OCI-LY7 (cell line): ENCODE results near the gene C1orf35. TPM values are rescaled to one million over a fixed set of nuclear protein-coding genes. Genes with fewer than 3 reads are reported as not detected.

Experiments
- BruUV-seq: library from RNA; stranded (reverse); fragments of 400-500 nt; replicated peaks from 2 replicates; lab custom pipeline; 2021; lab: Mats Ljungman, UMichigan
- CTCF ChIA-PET: fragments of 300-600 bp; sonication (Branson Sonifier 250); formaldehyde crosslinking; loops from one replicate; lab custom pipeline; 2022; ENCODE audit warnings: antibody characterized with exemption; ENCODE audit not compliant: unreplicated experiment; lab: Charles Lee
- POLR2A ChIA-PET: fragments of 300-600 bp; sonication (Branson Sonifier 250); formaldehyde crosslinking; loops from one replicate; lab custom pipeline; 2022; ENCODE audit warnings: antibody characterized with exemption; lab: Charles Lee
- DNase-seq: peaks from one replicate; pipeline ENCODE4 v3.0.0-alpha.2; 2015; ENCODE audit warnings: low spot score
- H2AFZ ChIP-seq: fragments of 200-600 bp; sonication (generic), shearing (Covaris generic); 2 replicates; pipeline ENCODE4 v1.6.1; 2014; ENCODE audit warnings: mild to moderate bottlenecking, antibody characterized with exemption, low read length, moderate library complexity
- H3K27ac ChIP-seq: fragments of 200-600 bp; sonication (generic); 2 replicates; pipeline ENCODE4 v1.5.1; 2014; ENCODE audit warnings: mixed run types, low read depth, mild to moderate bottlenecking, moderate library complexity, low read length, inconsistent platforms; ENCODE audit not compliant: poor library complexity, severe bottlenecking
- H3K36me3 ChIP-seq: fragments of 200-600 bp; sonication (generic); 2 replicates; pipeline ENCODE4 v1.6.1; 2014; ENCODE audit warnings: mild to moderate bottlenecking, antibody characterized with exemption, low read length, moderate library complexity, mixed read lengths; ENCODE audit not compliant: insufficient read depth
- H3K4me1 ChIP-seq: fragments of 200-600 bp; sonication (generic); 2 replicates; pipeline ENCODE4 v1.5.1; 2014; ENCODE audit warnings: mild to moderate bottlenecking, low read length; ENCODE audit not compliant: insufficient read depth, poor library complexity, severe bottlenecking
- H3K4me2 ChIP-seq: fragments of 200-600 bp; sonication (generic); 2 replicates; pipeline ENCODE4 v1.6.1; 2014; ENCODE audit warnings: mild to moderate bottlenecking, low read length
- H3K4me3 ChIP-seq: fragments of 200-600 bp; sonication (generic); 2 replicates; pipeline ENCODE4 v1.5.1; 2014; ENCODE audit warnings: mild to moderate bottlenecking, low read depth, low read length; ENCODE audit not compliant: poor library complexity, severe bottlenecking
- H3K79me2 ChIP-seq: fragments of 200-600 bp; sonication (generic); 2 replicates; pipeline ENCODE4 v1.6.1; 2016; ENCODE audit warnings: low read depth, mild to moderate bottlenecking, low read length, moderate library complexity, mixed read lengths; ENCODE audit not compliant: insufficient read depth
- H3K9me2 ChIP-seq: fragments of 200-600 bp; sonication (generic); 2 replicates; pipeline ENCODE4 v1.6.1; 2016; ENCODE audit warnings: mild to moderate bottlenecking, low read length, mixed read lengths; ENCODE audit not compliant: insufficient read depth
- H3K9me3 ChIP-seq: fragments of 200-600 bp; sonication (generic); 2 replicates; pipeline ENCODE4 v1.6.1; 2014; ENCODE audit warnings: mild to moderate bottlenecking, mixed run types, low read length, mixed read lengths
- H4K20me1 ChIP-seq: fragments of 200-600 bp; sonication (generic); 2 replicates; pipeline ENCODE4 v1.6.1; 2014; ENCODE audit warnings: mild to moderate bottlenecking, antibody characterized with exemption, low read length, moderate library complexity, mixed read lengths; ENCODE audit not compliant: insufficient read depth
- EZH2phosphoT487 ChIP-seq: fragments of 200-600 bp; sonication (generic); IDR thresholded peaks from 2 replicates; pipeline ENCODE4 v1.6.1; 2018; ENCODE audit warnings: low read depth, borderline replicate concordance, mild to moderate bottlenecking, mixed run types, antibody characterized with exemption, low read length, moderate library complexity, mixed read lengths
- intact Hi-C: fragments of 100-400 bp; cut with micrococcal nuclease; formaldehyde crosslinking; loops from one replicate; pipeline ENCODE4 v1.10.0; 2022; ENCODE audit not compliant: unreplicated experiment
- total RNA-seq, 2 experiments: library from RNA; depleted of rRNA in 1 of 2; stranded (reverse); fragments of >200 nt in 1 of 2; shearing (Covaris generic) in 1 of 2; gene quantifications; 2 replicates each; pipeline ENCODE4 v1.2.3, GENCODE V29; 2014 to 2022
- TF ChIP-seq, protein P1 (sequence below): fragments of 200-600 bp; sonication (generic); conservative IDR thresholded peaks from 2 replicates; pipeline ENCODE4 v1.5.1; 2014; ENCODE audit warnings: mild to moderate bottlenecking, antibody characterized with exemption, low read length, moderate library complexity, mixed read lengths

Gene C1orf35
- total RNA-seq, 2 experiments from 2014 or later: 30.7 to 33.3 TPM

DNA sequence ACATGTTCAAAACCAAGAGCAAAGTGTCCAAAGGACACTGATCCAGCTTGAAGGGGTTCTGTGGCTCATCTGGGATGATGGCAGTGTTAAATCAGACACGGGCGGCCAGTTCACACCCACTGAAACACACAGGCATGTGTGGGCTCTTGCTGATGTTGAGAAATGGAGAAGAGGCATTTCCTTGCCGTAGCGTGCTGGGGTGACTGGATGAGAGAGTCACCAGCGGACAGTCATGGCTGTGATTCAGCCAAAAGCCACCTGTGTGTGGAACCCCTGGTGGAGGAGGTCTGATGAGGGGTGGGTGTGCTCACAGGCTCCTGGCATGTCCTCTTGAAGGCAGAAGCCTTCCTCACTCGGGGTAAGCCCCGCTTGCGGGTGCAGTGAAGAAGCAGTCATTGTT, 7.2 kb downstream of the C1orf35 start:
- no peak for TF ChIP-seq EZH2phosphoT487
- TF ChIP-seq, protein P1, sequence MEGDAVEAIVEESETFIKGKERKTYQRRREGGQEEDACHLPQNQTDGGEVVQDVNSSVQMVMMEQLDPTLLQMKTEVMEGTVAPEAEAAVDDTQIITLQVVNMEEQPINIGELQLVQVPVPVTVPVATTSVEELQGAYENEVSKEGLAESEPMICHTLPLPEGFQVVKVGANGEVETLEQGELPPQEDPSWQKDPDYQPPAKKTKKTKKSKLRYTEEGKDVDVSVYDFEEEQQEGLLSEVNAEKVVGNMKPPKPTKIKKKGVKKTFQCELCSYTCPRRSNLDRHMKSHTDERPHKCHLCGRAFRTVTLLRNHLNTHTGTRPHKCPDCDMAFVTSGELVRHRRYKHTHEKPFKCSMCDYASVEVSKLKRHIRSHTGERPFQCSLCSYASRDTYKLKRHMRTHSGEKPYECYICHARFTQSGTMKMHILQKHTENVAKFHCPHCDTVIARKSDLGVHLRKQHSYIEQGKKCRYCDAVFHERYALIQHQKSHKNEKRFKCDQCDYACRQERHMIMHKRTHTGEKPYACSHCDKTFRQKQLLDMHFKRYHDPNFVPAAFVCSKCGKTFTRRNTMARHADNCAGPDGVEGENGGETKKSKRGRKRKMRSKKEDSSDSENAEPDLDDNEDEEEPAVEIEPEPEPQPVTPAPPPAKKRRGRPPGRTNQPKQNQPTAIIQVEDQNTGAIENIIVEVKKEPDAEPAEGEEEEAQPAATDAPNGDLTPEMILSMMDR: no peak
- intact Hi-C loops: no loop called here
- Histone ChIP-seq H3K27ac (no peak overlapping the region), H4K20me1 (peaks cover 25% of the 10 kb centered on the region), H3K36me3 (peaks cover 99% of the 10 kb centered on the region), H3K9me3 (peaks cover 25% of the 10 kb centered on the region), H3K4me2 (no peak overlapping the region), H3K4me3 (no peak overlapping the region), H3K9me2 (no peaks in the 10 kb centered on the region), H2AFZ (no peak overlapping the region), H3K4me1 (no peaks in the 10 kb centered on the region), H3K79me2 (peaks cover 62% of the 10 kb centered on the region)
- CTCF ChIA-PET: no interaction called here
- no TSS peak for BruUV-seq
- POLR2A ChIA-PET: no interaction called here
- DNase-seq: no peak

DNA sequence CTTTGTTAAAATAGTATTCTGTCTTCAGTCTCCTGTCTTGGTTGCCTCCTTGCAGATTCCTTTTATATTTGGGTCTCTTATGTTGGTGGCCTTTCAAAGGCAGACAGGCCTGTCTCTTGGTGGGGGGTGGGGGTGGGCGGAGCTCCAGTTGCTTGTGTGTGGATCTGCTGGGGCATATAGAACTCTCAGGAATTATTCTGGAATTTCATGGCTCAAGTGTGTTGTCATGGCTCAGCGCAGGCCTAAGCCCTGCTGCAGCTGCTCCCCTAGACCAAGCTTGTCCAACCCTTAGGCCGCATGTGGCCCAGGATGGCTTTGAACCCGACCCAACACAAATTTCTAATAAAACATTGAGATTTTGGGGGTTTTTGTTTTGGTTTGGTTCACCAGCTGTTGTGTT, 8.0 kb downstream of the C1orf35 start:
- H3K27ac ChIP-seq: no peak overlapping the region
- H3K9me3 ChIP-seq: peaks cover 25% of the 10 kb centered on the region
- no TSS peak for BruUV-seq
- H3K9me2 ChIP-seq: no peaks in the 10 kb centered on the region
- peaks cover 100% of the 10 kb centered on the region for H3K36me3 ChIP-seq
- CTCF ChIA-PET: no interaction called here
- intact Hi-C loops: no loop called here
- peaks cover 69% of the 10 kb centered on the region for H3K79me2 ChIP-seq
- POLR2A ChIA-PET: interaction anchor here (0.6 kb wide), 1 partner anchor 361 kb away, joined by 9 read pairs; no protein-coding TSS in a partner anchor
- no peak for TF ChIP-seq EZH2phosphoT487
- TF ChIP-seq, protein P1: no peak
- no peak overlapping the region for H2AFZ ChIP-seq
- H4K20me1 ChIP-seq: peaks cover 26% of the 10 kb centered on the region
- no peak for DNase-seq
- peaks cover 7% of the 10 kb centered on the region for H3K4me1 ChIP-seq
- no peak overlapping the region for H3K4me2 ChIP-seq
- H3K4me3 ChIP-seq: no peak overlapping the region

DNA sequence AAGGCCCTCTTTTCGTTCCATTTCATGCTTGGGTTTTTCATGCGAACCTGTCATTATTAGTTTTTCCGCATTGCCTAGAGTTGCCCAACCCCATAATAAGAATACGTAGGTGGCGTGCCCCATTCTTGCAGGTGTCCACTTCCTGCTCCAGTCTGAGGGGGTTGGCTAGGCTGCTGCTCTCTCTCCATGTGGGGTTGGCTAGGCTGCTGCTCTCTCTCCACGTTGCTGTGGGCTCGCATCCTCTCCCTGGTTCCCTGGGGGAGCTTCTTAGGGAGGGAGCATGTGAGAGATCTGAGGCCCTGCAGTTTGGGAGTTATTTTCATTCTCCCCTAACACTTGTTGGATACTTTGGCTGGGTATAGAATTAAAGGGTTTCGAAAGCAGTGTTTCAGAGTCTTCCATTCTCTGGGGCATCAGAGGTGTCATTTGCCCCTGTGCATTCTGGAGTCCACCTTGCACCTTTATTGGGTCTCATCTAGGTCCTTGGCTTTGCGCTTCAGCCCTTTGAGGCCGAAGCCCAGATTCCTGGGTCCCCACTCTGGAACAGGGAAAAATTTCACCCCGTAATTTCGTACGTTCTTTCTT, 8.6 kb downstream of the C1orf35 start:
- Histone ChIP-seq H3K27ac (no peak overlapping the region), H3K4me3 (no peak overlapping the region), H4K20me1 (peaks cover 31% of the 10 kb centered on the region), H3K4me2 (no peak overlapping the region), H3K9me3 (peaks cover 25% of the 10 kb centered on the region), H3K4me1 (peaks cover 13% of the 10 kb centered on the region), H3K79me2 (peaks cover 76% of the 10 kb centered on the region), H3K36me3 (peaks cover 98% of the 10 kb centered on the region), H2AFZ (no peak overlapping the region), H3K9me2 (no peaks in the 10 kb centered on the region)
- CTCF ChIA-PET: no interaction called here
- POLR2A ChIA-PET: no interaction called here
- intact Hi-C loops: no loop called here
- BruUV-seq: TSS peak; percentile 60
- TF ChIP-seq EZH2phosphoT487: no peak
- TF ChIP-seq, protein P1: no peak
- peak; percentile 40 for DNase-seq
